ENCODE results near the gene CACNG4. TPM values are rescaled to one million over a fixed set of nuclear protein-coding genes. Genes with fewer than 3 reads are reported as not detected.
A peak's percentile ranks its signal among the peaks of the same experiment; 100 is the strongest.

The CACNG4 gene
- total RNA-seq, 1 donor from 2014 or later = 1.6 TPM

- DNase-seq = peak; percentile 73
These were observed 78.8 kb downstream of the CACNG4 start for GRCh38 chr17:67043283-67043682.

- peak; percentile 89 for DNase-seq
These were observed 79.7 kb downstream of the CACNG4 start, which contains the start of gene CACNG1 for GRCh38 chr17:67044016-67044772. Gene CACNG1 (plus strand): TSS chr17:67044554. CDS start chr17:67044661, 107 bp downstream.

- peak; percentile 35 for DNase-seq
These were observed 80.4 kb downstream of the CACNG4 start for GRCh38 chr17:67044940-67045339.

- DNase-seq = peak; percentile 93
These were observed 81.9 kb downstream of the CACNG4 start for GRCh38 chr17:67046398-67046797.

- no peak for DNase-seq
These were observed 82.9 kb downstream of the CACNG4 start for GRCh38 chr17:67047382-67047781.

GRCh38 chr17:67049025-67049739 lies 84.7 kb downstream of the CACNG4 start:
- no peak for DNase-seq

GRCh38 chr17:67050066-67050465 lies 85.6 kb downstream of the CACNG4 start:
- DNase-seq = no peak

GRCh38 chr17:67050471-67051154 lies 86.1 kb downstream of the CACNG4 start:
- peak; percentile 64 for DNase-seq

- DNase-seq = no peak
These were observed 86.6 kb downstream of the CACNG4 start for GRCh38 chr17:67051155-67051538.

- no peak for DNase-seq
These were observed 87.3 kb downstream of the CACNG4 start for GRCh38 chr17:67051837-67052236.

- DNase-seq = no peak
These were observed 88.4 kb downstream of the CACNG4 start for GRCh38 chr17:67052720-67053437.

GRCh38 chr17:67053438-67054000 lies 89.0 kb downstream of the CACNG4 start:
- DNase-seq = no peak

GRCh38 chr17:67054011-67054591 lies 89.6 kb downstream of the CACNG4 start:
- peak; percentile 54 for DNase-seq

- DNase-seq = no peak
These were observed 90.1 kb downstream of the CACNG4 start for GRCh38 chr17:67054608-67055007.

GRCh38 chr17:67055041-67055443 lies 90.5 kb downstream of the CACNG4 start:
- no peak for DNase-seq

GRCh38 chr17:67055811-67056745 lies 91.6 kb downstream of the CACNG4 start:
- DNase-seq = no peak

GRCh38 chr17:67056746-67057490 lies 92.4 kb downstream of the CACNG4 start:
- peak; percentile 52 for DNase-seq

- DNase-seq = no peak
These were observed 93.5 kb downstream of the CACNG4 start for GRCh38 chr17:67058036-67058435.

- no peak for DNase-seq
These were observed 94.9 kb downstream of the CACNG4 start for GRCh38 chr17:67059372-67059771.

GRCh38 chr17:67063141-67063540 lies 98.6 kb downstream of the CACNG4 start:
- peak; percentile 26 for DNase-seq
